GM23338 (cell line): ENCODE measurements around the gene SQSTM1. TPM values are rescaled to one million over a fixed set of nuclear protein-coding genes. Genes with fewer than 3 reads are reported as not detected.
"Not testable (repeated sequence)": the region's sequence is repeated elsewhere in the genome, so short reads cannot be mapped to it uniquely, and the experiment has no call there.

Experiments
- ATAC-seq: fragments of 200-7000 bp; cut with Tn5 transposase; 3 replicates; pipeline ENCODE4 v1.9.1; 2020
- DNase-seq: peaks from one replicate; pipeline ENCODE4 v3.0.0-alpha.2; 2015; ENCODE audit warnings: low spot score
- H2AFZ ChIP-seq: fragments of 200-600 bp; sonication (generic); 2 replicates; pipeline ENCODE4 v1.8.0; 2016; ENCODE audit warnings: antibody characterized with exemption, mild to moderate bottlenecking, moderate library complexity
- H3F3A ChIP-seq: fragments of 200-600 bp; sonication (generic); replicated peaks from 2 replicates; pipeline ENCODE4 v1.8.0; 2017; ENCODE audit warnings: antibody characterized with exemption, mixed run types, low read depth
- H3K27ac ChIP-seq: fragments of 200-600 bp; sonication (generic); 2 replicates; pipeline ENCODE4 v1.6.1; 2016; ENCODE audit warnings: low read depth
- H3K27me3 ChIP-seq: fragments of 200-600 bp; sonication (generic); 2 replicates; pipeline ENCODE4 v1.8.0; 2016; ENCODE audit warnings: mild to moderate bottlenecking, mixed run types, moderate library complexity; ENCODE audit not compliant: insufficient read depth
- H3K36me3 ChIP-seq: fragments of 200-600 bp; sonication (generic); 2 replicates; pipeline ENCODE4 v1.8.0; 2016; ENCODE audit warnings: mild to moderate bottlenecking; ENCODE audit not compliant: insufficient read depth
- H3K4me1 ChIP-seq: fragments of 200-600 bp; sonication (generic); 2 replicates; pipeline ENCODE4 v1.8.0; 2016; ENCODE audit warnings: mild to moderate bottlenecking, moderate library complexity; ENCODE audit not compliant: insufficient read depth
- H3K4me2 ChIP-seq: fragments of 200-600 bp; sonication (generic); 2 replicates; pipeline ENCODE4 v1.7.1; 2017; ENCODE audit warnings: mixed run types
- H3K4me3 ChIP-seq: fragments of 200-600 bp; sonication (generic); 2 replicates; pipeline ENCODE4 v1.6.1; 2016; ENCODE audit warnings: mixed run types
- H3K79me2 ChIP-seq: fragments of 200-600 bp; sonication (generic); replicated peaks from 2 replicates; pipeline ENCODE4 v1.8.0; 2017; ENCODE audit warnings: mild to moderate bottlenecking; ENCODE audit not compliant: insufficient read depth
- H3K9me2 ChIP-seq: fragments of 200-600 bp; sonication (generic); 2 replicates; pipeline ENCODE4 v1.8.0; 2017; ENCODE audit not compliant: insufficient read depth
- H4K20me1 ChIP-seq: fragments of 200-600 bp; sonication (generic); replicated peaks from 2 replicates; pipeline ENCODE4 v1.8.0; 2017; ENCODE audit warnings: mild to moderate bottlenecking; ENCODE audit not compliant: insufficient read depth
- H3K27ac Mint-ChIP-seq: 2 replicates; pipeline ENCODE4 v1.8.0; 2020; ENCODE audit warnings: inconsistent platforms, mild to moderate bottlenecking, moderate library complexity, mixed read lengths
- H3K27me3 Mint-ChIP-seq: 3 replicates; pipeline ENCODE4 v1.8.0; 2022; ENCODE audit warnings: low read depth, mild to moderate bottlenecking, moderate library complexity, mixed read lengths, inconsistent platforms; ENCODE audit not compliant: insufficient read depth, poor library complexity
- H3K36me3 Mint-ChIP-seq: 3 replicates; pipeline ENCODE4 v1.8.0; 2021; ENCODE audit warnings: low read depth, mild to moderate bottlenecking, inconsistent platforms, moderate library complexity, mixed read lengths
- H3K4me1 Mint-ChIP-seq: 3 replicates; pipeline ENCODE4 v1.8.0; 2020; ENCODE audit warnings: mild to moderate bottlenecking, inconsistent platforms, mixed read lengths
- H3K4me3 Mint-ChIP-seq: 3 replicates; pipeline ENCODE4 v1.8.0; 2021; ENCODE audit warnings: moderate library complexity, mild to moderate bottlenecking, inconsistent platforms, mixed read lengths
- H3K9me3 Mint-ChIP-seq: 3 replicates; pipeline ENCODE4 v1.8.0; 2020; ENCODE audit warnings: moderate library complexity, mild to moderate bottlenecking, inconsistent platforms, mixed read lengths
- CREB1 ChIP-seq: fragments of 250-450 bp; sonication (Bioruptor Pico); IDR thresholded peaks from 2 replicates; pipeline ENCODE4 v1.5.0; 2020; ENCODE audit warnings: low read depth, mild to moderate bottlenecking, moderate library complexity
- ETS1 ChIP-seq: IDR thresholded peaks from 2 replicates; pipeline ENCODE4 v1.6.1; 2016; ENCODE audit warnings: antibody characterized with exemption
- EZH2 ChIP-seq: fragments of 200-600 bp; sonication (generic); IDR thresholded peaks from one replicate; pipeline ENCODE4 v1.8.0; 2017; ENCODE audit warnings: antibody characterized with exemption, mild to moderate bottlenecking, low read depth; ENCODE audit not compliant: unreplicated experiment
- EZH2phosphoT487 ChIP-seq: fragments of 200-600 bp; sonication (generic); IDR thresholded peaks from one replicate; pipeline ENCODE4 v1.8.1; 2018; ENCODE audit warnings: antibody characterized with exemption; ENCODE audit not compliant: unreplicated experiment
- JUNB ChIP-seq: IDR thresholded peaks from one replicate; pipeline ENCODE4 v1.6.1; 2016; ENCODE audit warnings: antibody characterized with exemption; ENCODE audit not compliant: unreplicated experiment
- NANOG ChIP-seq: IDR thresholded peaks from 2 replicates; pipeline ENCODE4 v1.6.1; 2016; ENCODE audit warnings: antibody characterized with exemption, borderline replicate concordance
- POLR2AphosphoS5 ChIP-seq: IDR thresholded peaks from 2 replicates; pipeline ENCODE4 v1.6.1; 2016; ENCODE audit warnings: antibody characterized with exemption, low read depth
- REST ChIP-seq: IDR thresholded peaks from one replicate; pipeline ENCODE4 v1.6.1; 2018; ENCODE audit warnings: antibody characterized with exemption; ENCODE audit not compliant: unreplicated experiment
- STAT1 ChIP-seq: IDR thresholded peaks from one replicate; pipeline ENCODE4 v1.6.1; 2016; ENCODE audit warnings: antibody characterized with exemption; ENCODE audit not compliant: unreplicated experiment
- ZNF331 ChIP-seq: fragments of 250-450 bp; sonication (Bioruptor Pico); IDR thresholded peaks from 2 replicates; pipeline ENCODE4 v1.5.0; 2020; ENCODE audit warnings: low read depth, mild to moderate bottlenecking, moderate library complexity
- ZNF462 ChIP-seq: fragments of 250-450 bp; sonication (Bioruptor Pico); IDR thresholded peaks from 2 replicates; pipeline ENCODE4 v1.5.0; 2020; ENCODE audit warnings: mild to moderate bottlenecking, moderate library complexity
- polyA plus RNA-seq: library from polyadenylated mRNA; unstranded; fragments of >200 nt; fragmentation: Nextera tagmentation; extraction: Ambion mirVana; gene quantifications from 2 replicates; pipeline ENCODE4 v1.2.1, GENCODE V29; 2016
- total RNA-seq: library from RNA; depleted of rRNA; stranded (reverse); fragments of >200 nt; shearing (Covaris generic); gene quantifications from 2 replicates; pipeline ENCODE4 v1.2.3, GENCODE V29; 2014

SQSTM1 gene
- total and polyA plus RNA-seq, 2 experiments from 2014 or later = 58.0 to 92.6 TPM

- DNase-seq, H4K20me1 ChIP-seq, H3K36me3 ChIP-seq, H3K4me2 ChIP-seq, H3K9me2 ChIP-seq, H3F3A ChIP-seq, H3K4me1 ChIP-seq, H3K4me1 Mint-ChIP-seq, H3K27ac ChIP-seq, H3K27ac Mint-ChIP-seq, H3K4me3 ChIP-seq, H3K4me3 Mint-ChIP-seq, H2AFZ ChIP-seq, ATAC-seq, H3K27me3 ChIP-seq, H3K79me2 ChIP-seq, H3K27me3 Mint-ChIP-seq, H3K9me3 Mint-ChIP-seq: not testable (repeated sequence)
- peaks cover 27% of the 10 kb centered on the region for H3K36me3 Mint-ChIP-seq
These were observed 50.8 kb downstream of the SQSTM1 start for GRCh38 chr5:179871533-179871932.

GRCh38 chr5:179872055-179872827 is 51.5 kb downstream of the SQSTM1 start:
- no peaks in the 10 kb centered on the region for H3K36me3 ChIP-seq
- TF ChIP-seq ETS1 = no peak
- TF ChIP-seq ZNF331 (CRISPR knock-in tag) = no peak
- TF ChIP-seq JUNB = no peak
- TF ChIP-seq EZH2phosphoT487 = no peak
- TF ChIP-seq NANOG = no peak
- no peak for TF ChIP-seq STAT1
- no peak for TF ChIP-seq EZH2
- TF ChIP-seq CREB1 (CRISPR knock-in tag) = no peak
- TF ChIP-seq POLR2AphosphoS5 = no peak
- TF ChIP-seq REST = no peak
- no peak for TF ChIP-seq ZNF462

More at GRCh38 chr5:179872055-179872827, 51.5 kb downstream of the SQSTM1 start:
- Mint-ChIP-seq H3K27me3 (peaks cover 3% of the 10 kb centered on the region), H3K4me1 (peaks cover 7% of the 10 kb centered on the region; the same call in 2 of the 3 replicates), H3K4me3 (no peak overlapping the region), H3K36me3 (peaks cover 27% of the 10 kb centered on the region), H3K27ac (no peak overlapping the region), H3K9me3 (no peaks in the 10 kb centered on the region)
- no peaks in the 10 kb centered on the region for H3K9me2 ChIP-seq
- DNase-seq = no peak
- H3K27me3 ChIP-seq = no peaks in the 10 kb centered on the region
- no peak overlapping the region for H3K27ac ChIP-seq
- no peak overlapping the region for H3K4me3 ChIP-seq
- no peaks in the 10 kb centered on the region; the same call in 1 of the 2 replicates for H4K20me1 ChIP-seq
- no peaks in the 10 kb centered on the region for H3K4me1 ChIP-seq
- peaks cover 8% of the 10 kb centered on the region; the same call in 1 of the 2 replicates for H3F3A ChIP-seq
- H3K4me2 ChIP-seq = no peak overlapping the region
- no peak overlapping the region for H2AFZ ChIP-seq
- no peaks in the 10 kb centered on the region for H3K79me2 ChIP-seq
- ATAC-seq = no peak
